HG03108 (cell line): ENCODE data around the gene RNF149.
A peak's percentile ranks its signal among the peaks of the same experiment; 100 is the strongest.
"Not testable (repeated sequence)": the region's sequence is repeated elsewhere in the genome, so short reads cannot be mapped to it uniquely, and the experiment has no call there.

Source experiments
- ATAC-seq: cut with Tn5 transposase; IDR thresholded peaks from one replicate; pipeline ENCODE4 v1.9.1; 2021; ENCODE audit warnings: moderate library complexity; ENCODE audit not compliant: unreplicated experiment

Gene RNF149

DNA sequence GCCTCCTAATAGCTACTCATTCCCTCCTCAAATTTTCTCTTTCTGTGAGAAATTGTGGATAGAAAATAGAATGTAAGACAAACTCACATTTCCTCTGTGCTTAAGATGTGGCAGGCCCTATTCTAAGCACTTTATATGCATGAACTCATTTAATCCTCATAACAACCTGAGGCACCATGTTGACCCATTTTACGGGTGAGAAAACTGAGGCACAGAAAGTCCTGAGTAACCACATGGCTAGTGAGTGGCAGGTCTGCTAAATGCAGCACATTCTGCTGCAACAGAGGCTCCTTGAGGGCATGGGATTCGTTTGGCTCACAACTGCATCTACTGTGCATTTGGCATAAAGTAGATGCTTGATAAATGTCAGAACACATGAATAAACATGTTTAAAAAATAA, 22.7 kb upstream of the RNF149 start:
- ATAC-seq, result no peak

DNA sequence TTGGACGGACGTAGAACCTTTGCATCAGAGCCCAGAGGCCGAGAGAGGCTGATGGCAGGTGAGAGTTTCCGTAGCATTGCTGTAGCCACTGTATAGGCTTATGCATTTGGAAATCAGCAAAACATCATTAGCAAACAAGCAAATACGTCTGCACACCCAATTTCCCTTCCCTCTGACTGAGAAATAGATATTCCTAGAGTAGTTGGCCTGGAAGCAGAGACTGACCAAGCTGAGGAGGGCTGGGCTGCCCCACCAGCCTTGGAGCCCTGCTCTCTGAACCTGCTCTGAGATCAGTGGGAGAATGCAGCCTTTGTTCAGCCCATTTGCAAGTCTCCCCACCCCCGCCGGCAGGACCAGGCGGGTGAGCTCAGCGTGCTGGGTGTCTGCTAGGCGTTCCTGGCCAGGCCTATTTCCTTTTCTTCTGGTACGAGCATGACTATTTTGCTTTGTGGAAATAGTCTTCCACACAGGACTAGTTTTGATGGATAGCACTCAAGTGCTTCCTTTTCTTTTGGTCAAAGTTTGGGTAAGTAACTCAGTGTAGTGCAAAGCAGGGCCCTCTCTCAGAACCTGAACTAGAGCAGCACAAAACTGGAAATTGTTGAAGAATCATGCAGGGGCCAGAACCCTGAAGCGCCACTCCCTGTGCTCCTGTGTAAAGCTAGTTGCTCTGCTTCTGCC, 21.9 kb upstream of the RNF149 start:
- ATAC-seq, result no peak

DNA sequence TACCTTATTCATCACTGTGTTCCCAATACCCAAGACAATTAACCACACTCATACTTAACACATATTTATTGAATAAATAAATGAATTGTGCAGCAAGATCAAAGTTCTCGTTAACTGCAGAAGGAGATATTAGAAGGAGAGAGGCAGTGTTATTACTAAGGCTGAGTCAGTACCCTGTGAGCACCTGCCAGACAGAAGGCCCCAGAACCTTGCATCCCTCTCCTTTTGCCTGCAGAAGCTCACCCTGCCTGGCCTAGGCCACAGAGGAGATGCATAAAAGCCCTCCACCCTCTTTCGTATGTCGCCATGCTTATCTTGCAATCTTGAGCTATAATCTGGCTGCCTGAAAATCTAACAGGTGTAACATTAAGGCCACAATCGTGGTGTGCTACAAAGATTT, 20.5 kb upstream of the RNF149 start:
- ATAC-seq, result no peak

DNA sequence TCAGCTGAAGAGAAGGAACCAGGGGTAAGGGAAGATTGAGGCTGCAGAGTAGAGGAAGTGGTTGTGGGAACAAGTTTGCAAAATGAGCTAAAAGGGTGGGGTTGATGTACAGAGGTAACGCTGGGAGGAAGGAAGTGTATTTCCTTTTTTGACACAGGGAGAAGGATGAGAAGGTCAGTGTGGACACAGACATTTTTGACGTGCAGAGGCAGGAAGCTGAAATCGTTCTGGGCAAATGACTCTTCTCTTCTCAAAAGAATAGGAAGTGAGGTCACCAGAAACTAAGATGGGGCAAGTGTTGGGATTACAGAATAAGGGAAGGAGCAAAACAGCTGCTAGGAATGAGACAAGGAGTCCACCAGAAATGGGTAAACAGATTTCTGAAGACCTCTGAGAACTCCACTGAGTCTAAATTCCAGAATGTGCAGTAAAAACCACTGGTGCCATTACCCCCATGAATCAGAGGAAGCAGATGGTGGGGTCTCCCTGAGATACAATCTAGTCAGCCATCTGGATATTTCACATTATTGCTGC, 20.0 kb upstream of the RNF149 start:
- peak; percentile 56 for ATAC-seq

DNA sequence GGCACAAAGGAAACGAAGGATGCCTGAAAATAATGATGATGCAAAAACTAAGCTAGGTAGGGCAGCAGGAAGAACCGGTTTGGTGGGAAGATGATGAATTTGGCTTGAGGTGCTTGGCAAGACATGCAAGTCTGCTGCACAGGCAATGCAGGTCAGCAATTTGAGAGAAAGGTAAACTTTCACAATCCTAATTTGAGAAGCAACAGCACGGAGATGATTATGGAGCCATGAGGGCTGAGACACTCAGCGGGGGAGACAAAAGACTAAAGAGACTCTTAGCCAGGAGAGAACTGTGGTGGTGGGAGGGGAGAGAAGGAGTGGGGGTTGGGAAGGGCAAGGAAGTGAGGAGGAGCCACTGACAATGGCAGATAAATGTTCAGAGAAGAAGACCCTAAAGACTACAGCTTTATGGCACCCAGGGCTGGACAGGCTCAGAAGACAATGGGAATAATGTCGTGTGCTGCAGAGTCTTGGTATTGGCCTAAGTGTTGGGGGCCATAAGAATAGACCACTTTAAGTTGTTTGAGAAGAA, 19.4 kb upstream of the RNF149 start:
- ATAC-seq, result no peak

DNA sequence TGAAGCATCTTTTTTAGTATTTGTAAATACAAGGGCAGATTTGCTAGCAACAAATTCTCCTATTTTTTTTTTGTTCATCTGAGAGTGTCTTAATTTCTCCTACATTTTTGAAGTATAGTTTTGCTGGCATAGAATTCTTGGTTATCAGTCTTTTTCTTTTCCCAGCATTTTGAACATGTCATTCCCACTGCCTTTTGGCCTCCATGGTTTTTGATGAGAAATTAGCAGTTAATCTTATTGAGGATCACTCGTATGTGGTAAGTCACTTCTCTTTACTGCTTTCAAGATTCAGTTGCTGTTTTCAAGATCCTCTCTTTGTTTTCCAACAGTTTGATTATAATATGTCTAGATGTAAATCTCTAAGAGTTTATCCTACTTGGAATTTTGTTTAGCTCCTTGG, 16.9 kb upstream of the RNF149 start:
- no peak for ATAC-seq

DNA sequence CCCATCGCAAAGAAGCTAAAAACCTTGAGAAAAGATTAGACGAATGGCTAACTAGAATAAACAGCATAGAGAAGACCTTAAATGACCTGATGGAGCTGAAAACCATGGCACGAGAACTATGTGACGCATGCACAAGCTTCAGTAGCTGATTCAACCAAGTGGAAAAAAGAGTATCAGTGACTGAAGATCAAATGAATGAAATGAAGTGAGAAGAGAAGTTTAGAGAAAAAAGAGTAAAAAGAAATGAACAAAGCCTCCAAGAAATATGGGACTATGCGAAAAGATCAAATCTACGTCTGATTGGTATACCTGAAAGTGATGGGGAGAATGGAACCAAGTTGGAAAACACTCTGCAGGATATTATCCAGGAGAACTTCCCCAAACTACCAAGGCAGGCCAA, 8.1 kb upstream of the RNF149 start:
- ATAC-seq, result not testable (repeated sequence)

DNA sequence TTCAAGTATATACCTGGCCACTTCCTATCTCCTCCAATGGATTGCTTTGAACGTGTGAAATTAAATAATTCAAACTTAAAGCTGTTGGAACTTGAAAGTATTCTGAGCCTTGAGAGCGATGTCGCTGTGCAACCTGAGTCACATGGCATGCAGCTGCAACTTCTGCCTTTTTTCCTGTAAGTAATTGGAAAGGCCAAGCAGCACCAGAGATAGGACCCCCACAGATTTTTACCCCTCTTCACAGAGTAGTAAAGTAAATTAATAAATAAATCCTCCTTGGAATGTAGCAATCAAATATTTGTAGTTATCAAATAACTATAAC, 3.2 kb upstream of the RNF149 start:
- no peak for ATAC-seq

DNA sequence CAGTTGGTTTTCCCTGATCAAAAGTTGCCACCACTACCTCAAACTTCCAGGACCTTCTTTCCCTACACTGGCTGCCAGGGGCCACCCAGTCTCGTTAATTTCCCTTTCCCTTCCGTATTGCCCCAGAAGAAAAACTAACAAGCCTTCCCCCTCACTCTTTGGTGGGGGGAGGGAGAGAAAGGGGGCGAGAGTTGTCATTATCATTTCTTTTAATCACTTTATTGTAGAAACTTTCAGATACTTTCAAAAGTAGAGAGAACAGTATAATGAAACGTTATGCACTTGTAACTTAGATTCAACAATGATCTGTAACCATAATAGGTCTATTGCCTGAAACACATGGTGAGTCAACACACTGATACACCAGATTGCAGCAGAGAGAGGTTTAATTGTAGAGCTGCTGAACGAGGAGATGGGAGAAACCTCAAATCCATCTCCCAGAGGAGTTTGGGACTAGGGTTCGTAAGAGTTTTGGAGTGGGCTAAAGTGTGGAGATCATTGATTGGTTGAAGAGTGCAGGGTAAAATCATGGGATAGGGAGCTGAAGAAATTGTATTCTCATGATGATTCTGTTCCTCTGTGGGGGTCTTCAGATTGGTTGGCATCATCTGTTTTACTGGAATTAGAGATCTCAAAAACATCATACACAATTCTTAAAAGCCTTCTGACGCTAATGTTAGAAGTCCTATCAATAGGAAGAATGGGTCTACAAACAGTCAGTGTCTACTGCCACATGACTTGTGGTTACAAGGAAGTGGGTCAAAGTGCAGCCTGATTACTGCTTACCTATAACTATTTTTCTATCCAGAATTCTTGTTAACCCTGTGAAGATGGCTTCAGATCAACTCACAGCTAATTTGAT, 2.6 kb upstream of the RNF149 start:
- ATAC-seq, result no peak

DNA sequence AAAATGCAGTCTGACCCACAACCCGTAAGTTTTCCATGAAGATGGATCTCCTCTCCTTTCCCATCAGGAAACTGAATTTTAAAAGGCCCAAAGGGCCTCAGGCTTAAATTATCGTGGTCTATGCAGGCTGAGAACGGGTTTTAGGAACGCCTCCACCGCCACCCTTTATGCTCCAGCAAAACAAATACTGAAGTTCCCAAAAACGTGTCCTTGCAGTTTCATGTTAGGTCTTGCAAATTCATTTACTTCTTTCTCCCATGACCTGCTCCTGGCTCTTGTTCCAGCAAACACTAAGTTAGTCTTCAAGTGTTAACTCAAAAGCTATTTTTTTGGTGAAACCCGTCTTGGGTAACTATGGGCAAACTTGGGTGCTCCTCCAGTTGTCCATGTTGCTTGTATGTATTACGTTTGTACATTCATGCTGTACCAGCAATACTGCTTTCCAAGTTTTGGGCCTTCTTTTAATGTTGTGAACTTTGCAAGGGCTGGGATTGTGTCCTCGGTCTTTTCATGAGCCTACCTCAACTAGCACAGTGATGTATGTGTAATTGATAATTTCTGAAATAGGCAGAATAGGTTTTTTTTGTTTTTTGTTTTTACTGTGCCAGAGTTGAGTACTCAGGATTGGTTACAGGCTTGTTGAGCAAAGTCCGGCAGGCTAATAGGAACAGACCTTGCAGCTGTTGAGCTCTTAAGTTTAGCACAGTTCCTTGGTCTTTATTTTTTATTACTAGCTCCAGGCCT, 1.8 kb upstream of the RNF149 start:
- no peak for ATAC-seq

DNA sequence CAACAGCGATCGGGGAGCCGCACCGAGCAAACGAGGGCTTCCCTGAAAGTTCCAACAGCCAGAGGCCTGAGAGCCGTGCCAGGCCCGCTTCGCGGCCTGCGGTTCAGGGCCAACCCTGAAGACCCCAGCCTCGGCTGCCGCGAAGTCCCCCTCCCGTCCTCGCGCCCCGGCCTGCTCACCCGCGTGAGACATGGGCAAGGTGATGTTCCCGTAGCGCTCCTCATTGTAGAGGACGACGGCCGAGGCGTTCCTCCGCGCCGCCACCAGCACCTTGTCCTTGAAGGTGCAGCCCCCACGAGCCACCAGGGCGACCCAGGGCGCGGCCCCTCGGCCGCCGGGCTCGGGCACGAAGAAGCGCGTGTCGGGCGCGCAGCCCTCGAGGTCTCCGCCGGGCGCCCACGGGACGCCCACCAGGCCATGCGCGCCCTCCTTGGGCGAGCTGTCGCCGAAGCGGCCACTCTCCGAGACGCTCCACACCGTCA, 510 bp downstream of the RNF149 start:
- peak; percentile 11 for ATAC-seq

DNA sequence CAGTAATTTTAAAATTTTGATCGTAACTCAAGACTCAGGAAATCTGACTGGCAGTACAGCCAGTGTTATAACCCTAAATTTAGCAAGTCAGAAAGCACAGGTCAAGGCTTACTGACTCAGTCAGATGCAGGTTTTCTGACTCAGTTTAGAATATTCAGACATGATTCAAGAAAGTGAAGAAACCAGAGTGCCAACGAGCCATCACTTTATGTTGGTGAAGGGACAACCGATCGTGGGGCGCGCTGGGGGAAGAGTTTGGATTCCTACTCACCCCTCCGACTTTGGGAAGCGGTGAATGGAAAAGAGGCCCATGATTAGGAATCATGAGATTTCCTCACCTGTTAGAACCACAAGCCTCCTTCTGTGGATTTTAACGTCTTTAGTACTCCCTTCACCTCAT, 998 bp downstream of the RNF149 start:
- ATAC-seq, result no peak

DNA sequence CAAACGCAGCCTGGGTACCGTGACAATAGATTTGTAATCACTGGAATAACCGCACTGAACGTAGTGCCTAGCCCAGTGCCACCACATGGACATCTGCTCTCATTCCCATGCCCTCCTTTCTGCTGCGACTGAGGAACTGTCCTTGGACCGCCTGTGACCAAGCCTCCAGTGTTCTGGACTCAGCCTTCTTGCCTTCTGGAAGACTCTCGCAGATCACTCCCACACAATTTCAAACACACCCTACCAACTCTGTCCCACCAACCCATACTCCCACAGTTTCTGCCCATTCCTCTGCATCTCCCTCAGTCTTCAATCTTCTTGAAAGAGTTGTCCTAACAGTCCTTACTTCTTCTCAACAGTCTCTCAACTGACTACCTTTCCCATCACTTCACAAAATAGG, 2.1 kb downstream of the RNF149 start:
- no peak for ATAC-seq

DNA sequence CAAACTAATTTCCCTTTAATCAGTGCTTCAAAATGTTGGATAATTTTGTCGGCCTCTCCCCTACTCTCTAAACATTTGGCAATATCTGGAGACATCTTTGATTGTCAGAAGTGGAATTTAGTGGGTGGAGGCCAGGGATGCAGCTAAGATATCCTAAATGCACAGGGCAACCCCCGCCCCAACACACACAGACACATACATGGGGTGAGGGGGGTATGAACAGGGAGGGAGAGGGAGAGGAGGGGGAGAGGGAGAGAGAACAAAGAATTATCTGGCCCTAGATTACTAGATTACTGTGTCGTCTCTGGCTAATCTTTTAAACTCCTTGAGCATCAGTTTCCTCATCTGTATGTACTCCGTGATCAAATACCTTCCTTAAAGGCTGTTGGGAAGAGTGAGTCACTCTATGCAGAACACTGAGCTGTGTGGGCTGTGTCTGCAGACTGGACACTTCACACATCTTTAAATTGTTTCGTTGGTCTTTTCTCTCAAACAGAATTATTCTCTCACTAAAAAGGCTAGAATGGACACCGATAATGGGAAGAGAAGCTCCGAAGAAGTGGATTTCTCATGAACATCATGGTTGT, 2.9 kb downstream of the RNF149 start:
- no peak for ATAC-seq

DNA sequence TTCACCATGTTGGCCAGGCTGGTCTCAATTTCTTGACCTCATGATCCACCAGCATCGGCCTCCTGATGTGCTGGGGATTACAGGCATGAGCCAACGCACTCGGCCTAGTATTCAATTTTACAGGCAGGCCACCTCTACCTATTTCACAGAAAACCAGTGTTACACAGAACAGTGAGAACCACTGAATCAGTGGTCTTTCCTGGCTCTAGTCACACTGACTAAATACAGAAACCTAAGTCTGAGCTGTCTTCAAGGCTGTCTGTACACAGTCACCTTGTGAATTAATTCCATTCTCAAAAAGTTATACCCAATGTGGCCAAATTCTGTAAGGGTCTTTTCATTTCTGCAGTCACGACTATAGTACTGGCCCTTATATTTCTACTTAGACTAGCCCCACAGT, 3.5 kb downstream of the RNF149 start:
- no peak for ATAC-seq

DNA sequence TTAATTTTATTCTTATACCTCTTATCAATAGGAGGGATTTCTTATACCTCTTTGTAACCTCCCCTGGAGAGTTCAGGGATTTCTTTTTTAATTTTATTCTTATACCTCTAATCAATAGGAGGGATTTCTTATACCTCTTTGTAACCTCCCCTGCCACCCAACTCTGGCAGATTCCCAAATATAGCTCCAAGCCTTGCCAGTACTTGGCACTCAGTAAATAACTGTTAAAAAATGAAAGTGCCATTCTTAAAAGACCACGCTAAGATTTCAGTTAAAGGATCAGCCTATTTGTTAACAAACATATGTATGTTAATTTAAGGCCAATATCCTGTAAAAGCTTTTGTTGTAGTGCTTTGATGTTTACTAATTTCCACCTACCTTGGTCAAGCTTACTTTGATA, 4.8 kb downstream of the RNF149 start:
- ATAC-seq, result no peak

DNA sequence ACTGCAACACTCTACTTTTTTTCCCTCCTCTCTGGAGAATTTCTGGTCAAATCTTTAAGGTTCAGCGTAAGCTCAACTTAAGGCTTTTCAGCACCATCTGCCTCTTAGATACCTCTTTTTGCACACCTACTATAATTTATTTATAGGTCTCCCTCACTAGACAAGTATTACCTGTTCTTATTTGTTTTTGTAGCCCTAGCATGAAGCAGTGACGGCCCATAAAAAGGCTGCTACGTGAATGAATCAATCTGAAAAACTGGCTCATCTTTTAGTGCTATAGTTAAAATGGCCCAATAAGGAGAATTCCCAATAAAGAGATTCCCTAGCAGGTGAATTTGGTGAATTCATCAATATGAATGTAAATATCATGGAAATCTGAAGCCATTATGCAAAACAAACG, 6.5 kb downstream of the RNF149 start:
- no peak for ATAC-seq

DNA sequence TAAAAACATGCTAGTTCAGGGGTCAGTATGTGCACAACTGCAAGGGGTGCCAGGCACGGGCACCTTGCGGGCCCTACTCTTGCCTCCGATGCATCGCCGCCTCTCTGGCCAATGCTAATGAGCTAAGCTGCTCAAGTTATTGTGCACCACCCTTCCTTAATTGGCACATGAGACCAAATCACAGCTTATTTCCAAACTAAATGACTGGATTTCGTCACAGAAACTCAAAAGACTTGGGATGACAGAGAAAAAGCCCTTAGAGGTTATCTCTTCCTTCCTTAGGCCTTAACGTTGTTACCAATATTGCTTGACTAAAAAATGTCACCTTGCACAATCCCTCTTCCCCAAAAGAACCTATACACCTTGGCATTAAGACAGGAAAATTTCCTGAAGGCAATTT, 7.7 kb downstream of the RNF149 start:
- no peak for ATAC-seq

DNA sequence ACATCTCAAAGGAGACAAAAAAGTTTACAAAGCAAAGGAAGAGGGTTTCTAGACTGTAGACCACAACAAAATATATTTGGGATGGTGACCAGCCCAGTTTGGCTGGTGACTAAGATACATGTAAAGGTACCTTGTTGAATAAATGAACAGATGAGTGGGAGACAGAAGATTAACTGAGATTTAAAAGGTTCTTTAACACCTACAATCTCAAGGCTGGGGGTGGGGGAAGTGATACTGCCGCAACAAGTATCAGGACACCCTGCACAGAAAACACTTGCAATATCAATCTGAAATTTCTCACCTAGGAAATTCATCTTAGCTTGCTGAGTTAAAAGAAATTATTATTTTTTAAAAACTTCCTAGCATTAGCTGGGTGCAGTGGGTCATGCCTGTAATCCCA, 8.3 kb downstream of the RNF149 start:
- no peak for ATAC-seq

DNA sequence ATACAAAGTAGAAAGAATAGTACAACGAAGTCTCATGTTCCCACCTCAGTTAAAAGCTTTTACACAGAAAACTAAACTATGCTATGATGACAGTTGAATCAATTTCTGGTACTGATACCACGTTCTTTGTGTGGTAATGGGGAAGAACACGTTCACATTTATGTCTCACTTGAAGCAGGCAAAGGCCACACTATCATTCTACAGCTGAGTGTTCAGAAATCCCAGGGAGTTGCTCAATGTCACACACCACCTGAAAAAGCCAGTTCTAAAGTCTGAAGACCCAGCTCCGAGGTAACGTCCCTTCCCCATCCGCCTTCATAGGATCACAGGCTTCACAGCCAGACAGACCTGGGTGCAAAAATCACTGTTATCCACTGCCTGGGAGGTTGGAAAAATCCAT, 8.9 kb downstream of the RNF149 start:
- no peak for ATAC-seq

DNA sequence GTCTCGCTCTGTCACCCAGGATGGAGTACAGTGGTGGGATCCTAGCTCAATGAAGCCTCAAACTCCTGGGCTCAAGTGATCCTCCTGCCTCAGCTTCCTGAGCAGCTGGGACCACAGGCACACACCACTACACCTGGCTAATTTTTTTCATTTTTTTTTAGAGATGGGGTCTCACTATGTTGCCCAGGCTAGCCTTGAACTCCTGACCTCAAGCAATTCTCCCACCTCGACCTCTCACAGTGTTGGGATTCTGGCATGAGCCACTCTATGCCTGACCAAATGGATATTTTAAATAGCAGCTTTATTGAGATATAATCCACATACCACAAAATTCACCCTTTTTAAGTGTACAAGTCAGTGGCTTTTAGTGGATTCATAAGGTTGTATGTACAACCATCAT, 11.1 kb downstream of the RNF149 start:
- no peak for ATAC-seq
